Gastrocnemius medialis (tissue), 4 donors: ENCODE results near the gene MESP2. TPM values are rescaled to one million over a fixed set of nuclear protein-coding genes. Genes with fewer than 3 reads are reported as not detected.

ENCODE experiments used
- ATAC-seq, 2 donors: fragments of 150-250 bp; one replicate each; pipeline ENCODE4 v1.9.1; 2016
- DNase-seq, 2 donors: peaks; one replicate each; pipeline ENCODE4 v3.0.0-alpha.2; 2019
- H3K27ac ChIP-seq, 4 donors: fragments of 200-600 bp; sonication (generic); 1 replicate in 1 of 4; 2 replicates in 3 of 4; pipeline ENCODE4 v1.5.1; 2016 to 2018; ENCODE audit warnings: mild to moderate bottlenecking in 2 of 4, moderate library complexity in 1 of 4
- H3K27me3 ChIP-seq, 3 donors: fragments of 200-600 bp; sonication (generic) in 2 of 3; 1 replicate in 1 of 3; 2 replicates in 2 of 3; pipeline versions ENCODE4 v1.5.1 to v1.6.0; 2016 to 2019; ENCODE audit warnings: mild to moderate bottlenecking in 1 of 3, moderate library complexity in 1 of 3
- H3K36me3 ChIP-seq, 2 donors: fragments of 200-600 bp; sonication (generic) in 1 of 2; one replicate each; pipeline ENCODE4 v1.5.1; 2017 to 2018
- H3K4me1 ChIP-seq, 2 donors: fragments of 200-600 bp; sonication (generic) in 1 of 2; one replicate each; pipeline ENCODE4 v1.5.1; 2016 to 2017; ENCODE audit warnings: mild to moderate bottlenecking in 2 of 2
- H3K4me3 ChIP-seq, 4 donors: fragments of 200-600 bp; sonication (generic) in 3 of 4; 1 replicate in 1 of 4; 2 replicates in 3 of 4; pipeline ENCODE4 v1.5.1; 2016 to 2019; ENCODE audit warnings: mild to moderate bottlenecking in 2 of 4
- H3K9me3 ChIP-seq, 3 donors: fragments of 200-600 bp; sonication (generic) in 2 of 3; 1 replicate in 1 of 3; 2 replicates in 2 of 3; pipeline ENCODE4 v1.5.1; 2016 to 2019
- POLR2A ChIP-seq, 2 donors: fragments of 450-650 bp; IDR thresholded peaks; one replicate each; pipeline ENCODE4 v1.6.1; 2017; ENCODE audit warnings: antibody characterized with exemption in 2 of 2, mild to moderate bottlenecking in 2 of 2, moderate library complexity in 2 of 2
- in situ Hi-C, 4 donors: fragments of 200-750 bp; cut with MboI; loops; one replicate each; pipeline versions ENCODE4 v1.15.0 to v1.8.0; 2017; ENCODE audit warnings: low sequenced_read_pairs in 4 of 4
- intact Hi-C: fragments of 100-400 bp; cut with DNase I; formaldehyde crosslinking; loops from one replicate; pipeline ENCODE4 v1.15.1; 2023; ENCODE audit warnings: low total_unique reads
- total RNA-seq, 4 donors: library from RNA; depleted of rRNA; stranded (reverse); fragments of >200 nt; gene quantifications; one replicate each; pipeline versions ENCODE4 v1.1.0 to v1.2.3, GENCODE V29; 2016
- TF ChIP-seq, protein P1 (sequence below), 5 experiments: fragments of 450-650 bp in 3 of 5; fragments of 200-600 bp in 2 of 5; sonication (generic) in 2 of 5; IDR thresholded peaks in 4 of 5; conservative IDR thresholded peaks in 1 of 5; 1 replicate in 4 of 5; 2 replicates in 1 of 5; pipeline ENCODE4 v1.5.1; 2016 to 2019; ENCODE audit warnings: antibody characterized with exemption in 5 of 5, mild to moderate bottlenecking in 3 of 5, moderate library complexity in 3 of 5

MESP2 gene
- total RNA-seq, 4 donors from 2014 or later, result not detected

DNA sequence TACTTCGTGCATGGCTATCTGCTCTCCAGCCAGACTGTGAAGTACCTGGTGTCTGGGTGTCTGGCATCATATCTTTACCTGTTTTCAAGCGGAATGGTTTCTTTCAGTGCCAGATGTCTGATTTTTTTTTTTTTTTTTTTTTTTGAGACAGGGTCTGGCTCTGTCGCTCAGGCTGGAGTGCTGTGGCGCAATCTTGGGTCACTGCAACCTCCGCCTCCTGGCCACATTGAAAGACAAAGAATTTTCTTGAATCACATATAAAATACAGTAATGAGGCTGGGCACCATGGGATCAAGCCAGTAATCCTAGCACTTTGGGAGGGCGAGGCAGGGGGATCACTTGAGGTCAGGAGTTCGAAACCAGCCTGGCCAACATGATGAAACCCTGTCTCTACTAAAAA is 22.3 kb upstream of the MESP2 start:
- TF ChIP-seq, protein P1, sequence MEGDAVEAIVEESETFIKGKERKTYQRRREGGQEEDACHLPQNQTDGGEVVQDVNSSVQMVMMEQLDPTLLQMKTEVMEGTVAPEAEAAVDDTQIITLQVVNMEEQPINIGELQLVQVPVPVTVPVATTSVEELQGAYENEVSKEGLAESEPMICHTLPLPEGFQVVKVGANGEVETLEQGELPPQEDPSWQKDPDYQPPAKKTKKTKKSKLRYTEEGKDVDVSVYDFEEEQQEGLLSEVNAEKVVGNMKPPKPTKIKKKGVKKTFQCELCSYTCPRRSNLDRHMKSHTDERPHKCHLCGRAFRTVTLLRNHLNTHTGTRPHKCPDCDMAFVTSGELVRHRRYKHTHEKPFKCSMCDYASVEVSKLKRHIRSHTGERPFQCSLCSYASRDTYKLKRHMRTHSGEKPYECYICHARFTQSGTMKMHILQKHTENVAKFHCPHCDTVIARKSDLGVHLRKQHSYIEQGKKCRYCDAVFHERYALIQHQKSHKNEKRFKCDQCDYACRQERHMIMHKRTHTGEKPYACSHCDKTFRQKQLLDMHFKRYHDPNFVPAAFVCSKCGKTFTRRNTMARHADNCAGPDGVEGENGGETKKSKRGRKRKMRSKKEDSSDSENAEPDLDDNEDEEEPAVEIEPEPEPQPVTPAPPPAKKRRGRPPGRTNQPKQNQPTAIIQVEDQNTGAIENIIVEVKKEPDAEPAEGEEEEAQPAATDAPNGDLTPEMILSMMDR (IDR thresholded peaks at IDR 0.05 in 4 of 5, conservative IDR thresholded peaks at IDR 0.05 in 1 of 5), result no peak
- TF ChIP-seq POLR2A (IDR thresholded peaks at IDR 0.05), result no peak
- H3K4me1 ChIP-seq, result peaks cover 9 to 11% of the 10 kb centered on the region in 2 donors
- H3K36me3 ChIP-seq, result no peaks in the 10 kb centered on the region
- no peak for DNase-seq
- H3K27ac ChIP-seq, result no peak overlapping the region
- intact Hi-C loops, result no loop called here
- H3K27me3 ChIP-seq, result no peaks in the 10 kb centered on the region
- H3K4me3 ChIP-seq, result no peak overlapping the region
- ATAC-seq, result no peak
- H3K9me3 ChIP-seq, result no peaks in the 10 kb centered on the region
- in situ Hi-C loops, result loop anchor here (10.0 to 25.0 kb wide), 2 partner anchors 321 to 333 kb away; no protein-coding TSS in a partner anchor

DNA sequence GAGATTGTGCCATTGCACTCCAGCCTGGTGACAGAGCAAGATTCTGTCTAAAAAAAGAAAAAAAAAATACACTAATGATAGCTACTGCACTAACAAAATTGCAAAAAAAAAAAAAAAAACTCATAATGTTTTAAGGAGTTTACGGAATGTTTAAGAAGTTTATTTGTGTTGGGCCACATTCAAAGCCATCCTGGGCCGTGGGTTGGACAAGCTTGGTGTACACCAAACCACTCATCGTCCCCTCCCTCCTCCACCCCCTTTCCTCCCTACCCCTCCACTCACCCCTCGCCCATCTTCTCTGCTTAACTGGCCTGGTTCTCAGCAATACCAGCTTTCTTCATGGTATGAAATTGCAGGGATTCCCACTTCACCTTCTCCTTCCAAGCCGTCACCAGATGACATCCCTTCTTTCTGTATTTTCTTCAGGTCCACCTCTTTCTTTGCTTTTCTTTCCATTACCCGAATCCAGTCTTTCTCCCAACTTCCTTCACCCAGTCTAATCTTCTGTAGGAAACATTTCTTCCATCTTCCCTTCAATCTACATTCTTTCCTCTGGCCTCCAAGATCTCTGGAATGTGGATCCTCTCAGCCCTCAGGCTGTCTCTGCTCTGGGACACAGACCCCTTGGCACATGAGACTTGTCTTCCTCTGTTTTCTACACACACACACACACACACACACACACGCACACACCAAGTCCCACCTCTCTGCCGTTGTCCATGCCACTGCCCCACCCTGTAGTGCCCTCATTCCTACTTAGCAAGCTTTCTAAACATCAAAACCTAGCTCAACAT is 21.6 kb upstream of the MESP2 start:
- Histone ChIP-seq H3K36me3 (no peaks in the 10 kb centered on the region), H3K4me3 (no peak overlapping the region), H3K9me3 (no peaks in the 10 kb centered on the region), H3K4me1 (peaks cover 7 to 11% of the 10 kb centered on the region in 2 donors), H3K27me3 (no peaks in the 10 kb centered on the region), H3K27ac (no peak overlapping the region)
- TF ChIP-seq POLR2A (IDR thresholded peaks at IDR 0.05), result no peak
- TF ChIP-seq, protein P1 (IDR thresholded peaks at IDR 0.05 in 4 of 5, conservative IDR thresholded peaks at IDR 0.05 in 1 of 5), result no peak
- intact Hi-C loops, result no loop called here
- DNase-seq (no peak), ATAC-seq (no peak)
- in situ Hi-C loops, result loop anchor here (5.0 to 25.0 kb wide), 3 partner anchors 123 to 333 kb away; no protein-coding TSS in a partner anchor

DNA sequence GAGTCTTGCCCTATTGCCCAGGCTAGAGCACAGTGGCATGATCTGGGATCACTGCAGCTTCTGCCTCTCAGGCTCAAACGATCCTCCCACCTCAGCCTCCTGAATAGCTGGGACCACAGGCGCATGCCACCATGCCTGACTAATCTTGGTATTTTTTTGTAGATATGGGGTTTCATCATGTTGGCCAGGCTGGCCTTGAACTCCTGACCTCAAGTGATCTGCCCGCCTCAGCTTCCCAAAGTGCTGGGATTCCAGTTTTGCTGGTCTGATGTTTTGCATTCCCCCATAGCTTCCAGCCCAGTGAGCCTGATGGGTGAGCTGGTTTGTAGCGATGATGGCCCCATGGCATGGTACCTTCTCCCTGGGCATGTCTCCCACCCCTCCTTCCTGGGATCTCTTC is 20.4 kb upstream of the MESP2 start:
- Histone ChIP-seq H3K36me3 (no peaks in the 10 kb centered on the region), H3K27me3 (no peaks in the 10 kb centered on the region), H3K27ac (no peak overlapping the region), H3K9me3 (no peaks in the 10 kb centered on the region), H3K4me3 (no peak overlapping the region), H3K4me1 (peaks cover 0 to 3% of the 10 kb centered on the region in 2 donors)
- in situ Hi-C loops, result loop anchor here (5.0 to 25.0 kb wide), 3 partner anchors 122 to 332 kb away; no protein-coding TSS in a partner anchor
- DNase-seq (no peak), ATAC-seq (no peak)
- no peak for TF ChIP-seq POLR2A (IDR thresholded peaks at IDR 0.05)
- intact Hi-C loops, result no loop called here

DNA sequence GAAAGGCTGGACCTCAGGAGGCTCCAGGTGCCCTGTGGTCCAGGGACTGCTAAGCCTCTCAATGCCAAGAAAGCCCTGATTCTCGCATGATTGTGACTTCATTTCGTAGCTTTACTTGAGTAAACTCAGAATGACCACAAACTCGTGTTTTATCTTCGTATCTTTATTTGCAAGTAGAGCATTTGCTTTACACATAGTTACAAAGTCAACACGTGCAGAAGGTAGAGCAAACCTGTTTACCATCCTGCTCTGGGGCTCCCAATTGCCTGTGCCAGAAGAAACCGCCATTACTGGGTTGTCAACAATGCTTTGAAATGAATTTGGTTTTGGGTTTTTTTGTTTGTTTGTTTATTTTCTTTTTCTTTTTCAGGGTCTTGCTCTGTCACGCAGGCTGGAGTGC is 19.2 kb upstream of the MESP2 start:
- H3K36me3 ChIP-seq, result no peaks in the 10 kb centered on the region
- no peak for TF ChIP-seq POLR2A (IDR thresholded peaks at IDR 0.05)
- TF ChIP-seq, protein P1 (IDR thresholded peaks at IDR 0.05 in 4 of 5, conservative IDR thresholded peaks at IDR 0.05 in 1 of 5), result no peak
- no peak overlapping the region for H3K27ac ChIP-seq
- no peaks in the 10 kb centered on the region for H3K27me3 ChIP-seq
- H3K9me3 ChIP-seq, result no peaks in the 10 kb centered on the region
- in situ Hi-C loops (loop anchor here (5.0 to 25.0 kb wide), 3 partner anchors 120 to 330 kb away; no protein-coding TSS in a partner anchor), intact Hi-C loops (no loop called here)
- DNase-seq, result no peak
- ATAC-seq, result no peak
- H3K4me3 ChIP-seq, result no peak overlapping the region
- H3K4me1 ChIP-seq, result no peaks in the 10 kb centered on the region

DNA sequence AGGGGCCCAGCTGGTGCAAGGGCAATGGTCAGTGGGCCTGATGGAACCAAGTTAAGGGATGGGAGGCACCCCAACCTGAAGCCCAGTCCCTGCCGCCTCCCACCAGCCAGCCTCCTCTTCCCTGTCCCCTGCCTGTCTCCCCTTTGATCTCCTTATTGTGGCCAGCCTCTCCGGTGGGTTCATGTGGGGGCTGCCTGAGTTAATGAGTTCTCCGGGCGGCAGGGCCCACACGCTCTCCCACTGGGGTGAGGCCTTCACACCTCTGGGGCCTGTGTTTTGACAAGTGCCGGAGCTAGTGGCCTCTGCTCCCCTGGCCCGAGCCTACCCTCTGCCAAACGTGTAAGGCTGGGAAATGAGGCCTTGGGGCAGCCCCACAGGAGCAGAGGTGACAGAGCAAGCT is 17.8 kb upstream of the MESP2 start:
- no peaks in the 10 kb centered on the region for H3K9me3 ChIP-seq
- TF ChIP-seq POLR2A (IDR thresholded peaks at IDR 0.05), result no peak

More for the DNA sequence above, 17.8 kb upstream of the MESP2 start:
- Histone ChIP-seq H3K27ac (no peak overlapping the region), H3K27me3 (no peaks in the 10 kb centered on the region), H3K4me3 (no peak overlapping the region), H3K4me1 (no peaks in the 10 kb centered on the region), H3K36me3 (no peaks in the 10 kb centered on the region)
- no peak for ATAC-seq
- in situ Hi-C loops (loop anchor here (5.0 to 25.0 kb wide), 3 partner anchors 119 to 329 kb away; no protein-coding TSS in a partner anchor), intact Hi-C loops (no loop called here)
- DNase-seq, result no peak
